Small intestine (tissue), 7 donors: ENCODE measurements around the gene AGBL3. TPM values are rescaled to one million over a fixed set of nuclear protein-coding genes. Genes with fewer than 3 reads are reported as not detected.
A peak's percentile ranks its signal among the peaks of the same experiment; 100 is the strongest.

ENCODE experiments used
- DNase-seq, 2 donors: peaks; one replicate each; pipeline versions ENCODE4 v3.0.0 to v3.0.0-alpha.2; 2013
- FAIRE-seq: peaks from 2 replicates; lab custom pipeline; 2012; peaks lifted over from hg19 to GRCh38; lab: Jason Lieb, UNC
- H3K27ac ChIP-seq, 3 donors: one replicate each; pipeline ENCODE4 v1.5.1; 2013; ENCODE audit warnings: low read length in 2 of 3, mild to moderate bottlenecking in 2 of 3, control low read depth in 1 of 3, inconsistent platforms in 1 of 3, low read depth in 1 of 3, moderate library complexity in 1 of 3
- H3K27me3 ChIP-seq, 3 donors: one replicate each; pipeline ENCODE4 v1.6.1; 2013; ENCODE audit warnings: low read length in 3 of 3, inconsistent platforms in 1 of 3; ENCODE audit not compliant: control insufficient read depth in 3 of 3, insufficient read depth in 3 of 3
- H3K36me3 ChIP-seq, 3 donors: one replicate each; pipeline ENCODE4 v1.6.1; 2013; ENCODE audit warnings: low read length in 3 of 3, inconsistent platforms in 1 of 3, low read depth in 1 of 3, mild to moderate bottlenecking in 1 of 3, moderate library complexity in 1 of 3; ENCODE audit not compliant: control insufficient read depth in 3 of 3, insufficient read depth in 2 of 3
- H3K4me1 ChIP-seq, 3 donors: one replicate each; pipeline ENCODE4 v1.6.1; 2013; ENCODE audit warnings: low read length in 2 of 3, inconsistent platforms in 1 of 3, low read depth in 1 of 3, mild to moderate bottlenecking in 1 of 3, moderate library complexity in 1 of 3; ENCODE audit not compliant: control insufficient read depth in 3 of 3, insufficient read depth in 2 of 3
- H3K4me3 ChIP-seq, 3 donors: one replicate each; pipeline ENCODE4 v1.5.1; 2013; ENCODE audit warnings: low read length in 3 of 3, control low read depth in 1 of 3, inconsistent platforms in 1 of 3, low read depth in 1 of 3, mild to moderate bottlenecking in 1 of 3, moderate library complexity in 1 of 3
- H3K9me3 ChIP-seq, 2 donors: one replicate each; pipeline ENCODE4 v1.6.1; 2013; ENCODE audit warnings: low read depth in 1 of 2, low read length in 1 of 2; ENCODE audit not compliant: control insufficient read depth in 2 of 2, insufficient read depth in 1 of 2
- WGBS, 3 donors: extraction: QIAGEN DNeasy Blood & Tissue Kit; methylation state at CpG; one replicate each; pipeline ENCODE4 v1.1.7; 2013; 5-methylcytosine and 5-hydroxymethylcytosine counted together
- polyA plus RNA-seq, 4 donors: library from polyadenylated mRNA; stranded (reverse) in 3 of 4; unstranded in 1 of 4; fragments of 200-250 nt in 3 of 4; fragments of 120-200 nt in 1 of 4; gene quantifications; one replicate each; pipeline versions ENCODE4 v1.2.1 to v1.2.3, GENCODE V29; 2013
- donor health status: healthy with polysubstance abuse.
- donor health status: control.
- donor health status: control.
- donor health status: Bipolar disorder and iron deficiency.
- donor health status: healthy.

Gene AGBL3
- polyA plus RNA-seq, 4 donors, result 0.27 to 3.8 (median 0.88) TPM

DNA sequence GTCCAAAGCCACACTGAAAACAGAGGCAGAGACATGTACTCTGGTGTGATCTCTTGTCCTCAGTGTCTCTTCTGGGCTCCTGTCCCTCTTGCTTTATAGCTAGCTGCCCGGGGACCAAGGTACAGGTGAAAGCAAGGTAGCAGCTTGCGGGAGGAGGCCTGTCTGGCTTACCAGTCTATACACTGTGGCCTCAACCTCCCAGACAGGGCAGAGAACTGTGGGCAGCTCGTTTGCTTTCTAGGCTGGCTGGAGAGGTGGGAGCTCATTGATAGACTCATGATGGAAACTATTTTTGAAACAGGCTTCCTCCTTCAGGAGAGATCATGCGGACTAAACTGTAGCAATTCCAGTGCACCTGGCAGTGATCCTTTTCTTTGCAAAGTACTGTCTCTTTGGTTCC, 179.6 kb downstream of the AGBL3 start:
- FAIRE-seq (no peak), DNase-seq (no peak)
- H3K4me1 ChIP-seq, result peaks cover 3 to 16% (median 8%) of the 10 kb centered on the region in 3 donors
- H3K36me3 ChIP-seq, result peaks cover 6 to 53% (median 10%) of the 10 kb centered on the region in 3 donors
- H3K27ac ChIP-seq, result peak overlapping the region in 1 of 3 donors; percentile 57
- H3K27me3 ChIP-seq, result no peaks in the 10 kb centered on the region
- WGBS, 3 donors, result 81 to 85% (median 82%) methylated on average over 4 of the region's 4 CpGs
- H3K9me3 ChIP-seq, result peaks cover 0 to 8% of the 10 kb centered on the region in 2 donors
- H3K4me3 ChIP-seq, result no peak overlapping the region

- no peak overlapping the region for H3K4me3 ChIP-seq
- H3K36me3 ChIP-seq, result peaks cover 6 to 53% (median 10%) of the 10 kb centered on the region in 3 donors
- H3K27me3 ChIP-seq, result no peaks in the 10 kb centered on the region
- H3K27ac ChIP-seq, result peak overlapping the region in 1 of 3 donors; percentile 57
- 78 to 91% (median 90%) methylated on average over 17 to 18 of the region's 18 CpGs for WGBS, 3 donors
- H3K4me1 ChIP-seq, result peaks cover 1 to 15% (median 7%) of the 10 kb centered on the region in 3 donors
- FAIRE-seq (no peak), DNase-seq (no peak)
- H3K9me3 ChIP-seq, result peaks cover 0 to 8% of the 10 kb centered on the region in 2 donors
These were observed 180.2 kb downstream of the AGBL3 start for GRCh38 chr7:135166338-135166990.

- no peaks in the 10 kb centered on the region for H3K27me3 ChIP-seq
- no peak overlapping the region for H3K4me3 ChIP-seq
- H3K4me1 ChIP-seq, result peaks cover 1 to 15% (median 7%) of the 10 kb centered on the region in 3 donors
- H3K36me3 ChIP-seq, result peaks cover 6 to 46% (median 10%) of the 10 kb centered on the region in 3 donors
- peak overlapping the region in 1 of 3 donors; percentile 41 for H3K27ac ChIP-seq
- WGBS, 3 donors, result 81 to 86% (median 83%) methylated on average over 12 of the region's 12 CpGs
- FAIRE-seq, result no peak
- DNase-seq, result no peak
- H3K9me3 ChIP-seq, result peaks cover 0 to 3% of the 10 kb centered on the region in 2 donors
These were observed 181.1 kb downstream of the AGBL3 start for GRCh38 chr7:135167365-135167917.

DNA sequence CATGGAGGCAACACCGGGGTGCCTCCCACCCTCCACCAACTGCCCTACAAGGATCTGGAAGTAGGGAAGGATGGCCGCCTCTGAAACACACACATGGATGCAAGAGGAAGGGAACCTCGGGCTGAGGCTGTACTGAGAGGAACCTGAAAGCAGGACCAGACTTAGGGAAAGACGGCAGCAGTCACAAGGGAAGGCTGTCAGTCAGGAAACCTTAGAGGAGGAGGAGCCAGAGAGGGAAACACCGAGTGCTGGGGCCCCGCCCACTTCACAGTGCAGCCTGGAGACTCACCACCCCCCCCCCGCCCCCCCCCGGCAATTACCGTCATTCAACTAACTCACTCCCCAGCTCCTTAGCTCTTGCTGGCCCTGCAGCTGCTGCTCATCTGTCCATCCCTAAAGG, 181.7 kb downstream of the AGBL3 start:
- H3K27ac ChIP-seq, result peak overlapping the region in 2 of 3 donors; percentile 41 to 55

DNA sequence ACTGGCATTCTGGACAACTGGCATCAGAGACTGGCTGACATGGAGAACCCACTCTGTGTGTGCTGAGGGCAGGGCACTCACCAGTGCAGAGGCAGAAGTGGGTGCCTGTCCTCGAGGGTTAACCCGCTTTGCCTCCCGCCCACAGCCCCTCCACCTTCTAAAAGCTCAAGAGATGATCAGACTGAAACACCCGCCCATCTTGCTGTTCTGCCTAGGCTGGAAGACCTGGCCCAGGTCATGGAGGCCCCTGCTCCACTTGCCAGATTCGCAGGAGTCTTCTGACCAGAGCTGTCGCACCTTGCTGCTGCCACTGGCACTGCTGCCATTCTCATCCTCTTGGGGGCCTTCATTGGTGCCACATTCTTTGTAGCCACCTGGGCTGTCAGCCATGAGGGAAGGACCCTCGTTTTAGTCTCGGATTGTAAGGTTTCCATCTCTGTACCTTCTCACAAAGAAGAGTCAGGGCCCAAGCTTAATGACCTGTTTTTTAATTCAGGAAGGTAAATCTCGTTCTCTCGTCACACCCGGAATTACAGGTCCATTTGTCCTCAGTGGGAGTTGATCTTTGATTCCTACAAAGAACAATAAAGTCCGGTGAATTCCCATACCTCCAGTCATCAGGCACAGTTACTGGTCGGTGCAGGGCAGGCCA, 182.3 kb downstream of the AGBL3 start:
- Histone ChIP-seq H3K9me3 (no peaks in the 10 kb centered on the region), H3K27ac (peak overlapping the region in 2 of 3 donors; percentile 97 to 99), H3K4me3 (no peak overlapping the region), H3K4me1 (peaks cover 1 to 15% (median 7%) of the 10 kb centered on the region in 3 donors), H3K36me3 (peaks cover 6 to 46% (median 10%) of the 10 kb centered on the region in 3 donors), H3K27me3 (no peaks in the 10 kb centered on the region)
- DNase-seq (no peak), FAIRE-seq (no peak)
- WGBS, 3 donors, result 80 to 90% (median 83%) methylated on average over 13 of the region's 13 CpGs

More for the DNA sequence above, 181.7 kb downstream of the AGBL3 start:
- Histone ChIP-seq H3K9me3 (no peaks in the 10 kb centered on the region), H3K4me3 (no peak overlapping the region), H3K4me1 (peaks cover 1 to 15% (median 7%) of the 10 kb centered on the region in 3 donors), H3K36me3 (peaks cover 6 to 46% (median 10%) of the 10 kb centered on the region in 3 donors), H3K27me3 (no peaks in the 10 kb centered on the region)
- WGBS, 3 donors, result 57 to 71% (median 64%) methylated on average over 7 to 9 of the region's 9 CpGs
- FAIRE-seq, result no peak
- DNase-seq, result peak in 1 of 2 donors; percentile 19

- FAIRE-seq (no peak), DNase-seq (peak in 1 of 2 donors; percentile 37)
- Histone ChIP-seq H3K9me3 (no peaks in the 10 kb centered on the region), H3K4me3 (peak overlapping the region; percentile 86 to 92 (median 88)), H3K36me3 (peaks cover 6 to 43% (median 10%) of the 10 kb centered on the region in 3 donors), H3K4me1 (peaks cover 1 to 15% (median 7%) of the 10 kb centered on the region in 3 donors), H3K27ac (peak overlapping the region; percentile 97 to 99 (median 98)), H3K27me3 (no peaks in the 10 kb centered on the region)
- 45 to 52% (median 45%) methylated on average over 11 of the region's 11 CpGs for WGBS, 3 donors
These were observed 183.0 kb downstream of the AGBL3 start for GRCh38 chr7:135169141-135169963.

GRCh38 chr7:135169964-135170273, 183.6 kb downstream of the AGBL3 start:
- Histone ChIP-seq H3K27ac (peak overlapping the region; percentile 97 to 99 (median 98)), H3K36me3 (peaks cover 6 to 38% (median 8%) of the 10 kb centered on the region in 3 donors), H3K4me1 (peaks cover 1 to 15% (median 7%) of the 10 kb centered on the region in 3 donors), H3K4me3 (peak overlapping the region; percentile 86 to 92 (median 88)), H3K27me3 (no peaks in the 10 kb centered on the region), H3K9me3 (no peaks in the 10 kb centered on the region)
- WGBS, 3 donors, result 1 to 2% (median 1%) methylated on average over 15 to 17 of the region's 17 CpGs
- DNase-seq, result no peak
- FAIRE-seq, result no peak
